ENCODE data around the gene SRPK2. TPM values are rescaled to one million over a fixed set of nuclear protein-coding genes. Genes with fewer than 3 reads are reported as not detected.

The SRPK2 gene
- total RNA-seq, 4 donors from 2014 or later = 21.5 to 35.1 (median 29.2) TPM

DNA sequence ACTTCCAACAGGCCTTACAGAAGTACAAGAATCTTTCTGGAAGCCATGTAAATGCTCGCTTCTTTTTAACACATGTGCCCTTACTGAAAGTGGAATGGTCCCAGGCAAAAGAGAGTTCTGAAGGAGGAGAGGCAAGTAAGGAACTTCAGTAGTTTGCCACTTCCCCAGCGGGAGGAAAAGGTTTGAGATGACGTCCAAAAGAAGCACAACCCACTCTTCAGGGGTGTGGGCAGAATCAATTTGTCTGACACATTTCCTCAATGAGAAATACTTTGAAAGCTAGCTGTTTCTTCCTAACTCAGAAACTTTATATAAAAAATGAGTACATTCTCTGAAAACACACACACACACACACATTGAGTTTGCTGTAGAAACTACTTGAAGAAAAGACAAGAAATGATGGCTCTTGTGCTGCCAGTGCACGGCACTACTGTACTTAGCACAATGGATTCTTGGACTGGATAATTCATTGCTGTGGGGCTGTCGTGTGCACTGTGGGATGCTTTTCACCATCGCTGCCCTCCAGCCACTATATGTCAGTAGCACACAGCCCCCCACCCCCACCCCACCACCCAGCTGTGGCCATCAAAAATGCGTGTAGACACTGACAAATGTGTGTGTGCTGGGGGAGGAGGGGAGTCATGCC, 183.0 kb downstream of the SRPK2 start:
- 69 to 73% methylated on average over 7 of the region's 7 CpGs for WGBS, 2 donors
- H3K27me3 ChIP-seq = no peaks in the 10 kb centered on the region
- no peak overlapping the region for H3K27ac ChIP-seq
- no peak for TF ChIP-seq POLR2A (IDR thresholded peaks at IDR 0.05)
- TF ChIP-seq, protein P1, sequence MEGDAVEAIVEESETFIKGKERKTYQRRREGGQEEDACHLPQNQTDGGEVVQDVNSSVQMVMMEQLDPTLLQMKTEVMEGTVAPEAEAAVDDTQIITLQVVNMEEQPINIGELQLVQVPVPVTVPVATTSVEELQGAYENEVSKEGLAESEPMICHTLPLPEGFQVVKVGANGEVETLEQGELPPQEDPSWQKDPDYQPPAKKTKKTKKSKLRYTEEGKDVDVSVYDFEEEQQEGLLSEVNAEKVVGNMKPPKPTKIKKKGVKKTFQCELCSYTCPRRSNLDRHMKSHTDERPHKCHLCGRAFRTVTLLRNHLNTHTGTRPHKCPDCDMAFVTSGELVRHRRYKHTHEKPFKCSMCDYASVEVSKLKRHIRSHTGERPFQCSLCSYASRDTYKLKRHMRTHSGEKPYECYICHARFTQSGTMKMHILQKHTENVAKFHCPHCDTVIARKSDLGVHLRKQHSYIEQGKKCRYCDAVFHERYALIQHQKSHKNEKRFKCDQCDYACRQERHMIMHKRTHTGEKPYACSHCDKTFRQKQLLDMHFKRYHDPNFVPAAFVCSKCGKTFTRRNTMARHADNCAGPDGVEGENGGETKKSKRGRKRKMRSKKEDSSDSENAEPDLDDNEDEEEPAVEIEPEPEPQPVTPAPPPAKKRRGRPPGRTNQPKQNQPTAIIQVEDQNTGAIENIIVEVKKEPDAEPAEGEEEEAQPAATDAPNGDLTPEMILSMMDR (IDR thresholded peaks at IDR 0.05) = no peak
- DNase-seq = no peak
- H3K9me3 ChIP-seq = no peaks in the 10 kb centered on the region
- H3K4me1 ChIP-seq = peaks cover 2 to 9% (median 6%) of the 10 kb centered on the region in 3 donors
- peaks cover 0 to 29% (median 0%) of the 10 kb centered on the region in 3 donors for H3K36me3 ChIP-seq
- intact Hi-C loops (cut with DNase I) = no loop called here
- no peak overlapping the region for H3K4me3 ChIP-seq

DNA sequence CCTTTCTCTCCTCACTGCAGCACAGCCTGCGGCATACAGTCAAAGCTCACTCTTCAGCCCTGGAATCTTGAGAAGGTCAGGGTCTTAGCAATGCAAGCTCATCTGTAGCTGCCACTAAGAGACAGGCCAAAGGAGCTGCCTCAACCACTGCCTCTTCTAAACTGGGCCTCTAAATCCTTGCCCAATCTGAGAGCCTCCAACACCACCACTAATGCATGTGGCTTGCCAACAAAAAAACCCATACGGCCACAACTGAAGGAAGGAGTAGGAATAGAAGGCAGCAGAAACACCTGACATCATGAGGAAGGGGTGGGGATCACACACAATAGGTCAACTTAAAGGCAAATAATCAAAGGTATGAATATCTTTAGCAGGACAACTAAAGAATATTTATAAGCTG, 183.8 kb downstream of the SRPK2 start:
- no peak overlapping the region for H3K4me3 ChIP-seq
- no peak overlapping the region for H3K27ac ChIP-seq
- WGBS, 2 donors = 89 to 100% methylated on average over 1 of the region's 2 CpGs
- peaks cover 0 to 2% (median 1%) of the 10 kb centered on the region in 3 donors for H3K4me1 ChIP-seq
- no peak for DNase-seq
- H3K27me3 ChIP-seq = no peaks in the 10 kb centered on the region
- intact Hi-C loops (cut with DNase I) = no loop called here
- H3K9me3 ChIP-seq = no peaks in the 10 kb centered on the region
- TF ChIP-seq, protein P1 (IDR thresholded peaks at IDR 0.05) = no peak
- no peak for TF ChIP-seq POLR2A (IDR thresholded peaks at IDR 0.05)
- peaks cover 0 to 37% (median 0%) of the 10 kb centered on the region in 3 donors for H3K36me3 ChIP-seq

DNA sequence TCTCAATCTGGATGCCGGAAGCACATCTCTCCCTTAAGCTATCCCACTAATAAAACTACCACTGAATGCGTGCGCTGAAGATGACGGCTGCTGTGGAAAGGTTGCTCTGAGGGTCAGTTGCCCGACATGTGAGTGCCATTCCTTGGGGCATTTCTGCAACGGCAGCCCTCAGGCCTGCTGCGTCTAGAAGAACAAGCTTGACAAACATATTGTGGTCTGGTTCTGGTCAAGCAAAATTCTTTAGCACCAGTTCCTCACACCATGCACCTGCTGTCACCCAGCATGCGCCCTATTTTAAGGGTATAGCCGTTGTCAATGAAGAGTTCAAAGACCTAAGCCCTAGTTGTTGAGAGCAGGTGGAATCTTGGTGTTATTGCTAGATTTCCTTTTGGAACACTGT, 184.2 kb downstream of the SRPK2 start:
- H3K9me3 ChIP-seq = no peaks in the 10 kb centered on the region
- TF ChIP-seq, protein P1 (IDR thresholded peaks at IDR 0.05) = no peak
- no peak for TF ChIP-seq POLR2A (IDR thresholded peaks at IDR 0.05)
- H3K27ac ChIP-seq = no peak overlapping the region
- no peak for DNase-seq
- intact Hi-C loops (cut with DNase I) = no loop called here
- no peak overlapping the region for H3K4me3 ChIP-seq
- H3K27me3 ChIP-seq = no peaks in the 10 kb centered on the region
- WGBS, 2 donors = 94 to 96% methylated on average over 9 of the region's 9 CpGs
- peaks cover 0 to 41% (median 0%) of the 10 kb centered on the region in 3 donors for H3K36me3 ChIP-seq
- no peaks in the 10 kb centered on the region for H3K4me1 ChIP-seq

DNA sequence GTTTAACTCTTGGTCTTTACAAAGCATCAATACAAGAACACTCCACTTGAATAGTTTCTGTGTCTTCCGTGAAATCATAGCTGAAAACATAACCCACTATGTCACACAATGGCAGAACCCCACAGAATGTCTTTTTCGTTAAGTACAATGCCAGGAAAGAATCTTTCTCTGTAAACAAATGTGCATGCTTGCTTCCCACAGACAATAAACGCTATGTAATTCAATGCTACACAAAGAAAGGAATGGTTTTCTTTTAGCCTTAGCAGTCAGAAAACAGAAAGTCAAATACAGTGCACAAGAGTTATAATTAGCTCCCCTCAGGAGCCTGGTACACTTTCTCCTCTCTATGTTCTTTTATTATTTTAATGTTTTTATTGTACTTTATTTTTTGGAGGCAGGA, 186.1 kb downstream of the SRPK2 start:
- no peaks in the 10 kb centered on the region for H3K9me3 ChIP-seq
- H3K36me3 ChIP-seq = peaks cover 0 to 41% (median 0%) of the 10 kb centered on the region in 3 donors
- no peak for DNase-seq
- TF ChIP-seq, protein P1 (IDR thresholded peaks at IDR 0.05) = no peak
- TF ChIP-seq POLR2A (IDR thresholded peaks at IDR 0.05) = no peak
- no peaks in the 10 kb centered on the region for H3K27me3 ChIP-seq
- no peak overlapping the region for H3K4me3 ChIP-seq
- H3K27ac ChIP-seq = no peak overlapping the region
- 66 to 68% methylated on average over 3 of the region's 3 CpGs for WGBS, 2 donors
- H3K4me1 ChIP-seq = peaks cover 0 to 9% (median 0%) of the 10 kb centered on the region in 3 donors
- intact Hi-C loops (cut with DNase I) = no loop called here

DNA sequence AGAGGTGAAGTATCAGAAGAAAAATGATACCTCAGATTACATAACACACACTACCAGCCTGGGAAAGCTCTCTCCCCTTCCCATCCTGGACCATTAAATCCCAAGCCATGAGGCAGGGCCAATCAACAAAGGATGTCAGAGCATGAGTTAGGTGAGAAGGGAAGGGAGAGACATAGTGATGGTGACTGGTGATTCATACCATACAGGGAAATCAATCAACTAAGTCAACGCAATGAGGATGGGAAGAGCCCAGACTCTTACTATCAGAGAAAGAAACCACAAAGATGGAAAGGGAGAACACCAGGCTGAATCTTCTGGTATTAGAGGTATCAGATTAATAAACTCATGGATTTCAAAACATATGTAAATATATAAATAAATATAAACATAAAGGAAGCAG, 189.3 kb downstream of the SRPK2 start:
- intact Hi-C loops (cut with DNase I) = no loop called here
- H3K36me3 ChIP-seq = peaks cover 0 to 41% (median 0%) of the 10 kb centered on the region in 3 donors
- no peak for TF ChIP-seq POLR2A (IDR thresholded peaks at IDR 0.05)
- TF ChIP-seq, protein P1 (IDR thresholded peaks at IDR 0.05) = no peak
- WGBS, 2 donors = 89 to 93% methylated on average over 1 of the region's 1 CpG
- no peak overlapping the region for H3K27ac ChIP-seq
- no peak overlapping the region for H3K4me3 ChIP-seq
- H3K27me3 ChIP-seq = no peaks in the 10 kb centered on the region
- peaks cover 0 to 9% (median 0%) of the 10 kb centered on the region in 3 donors for H3K4me1 ChIP-seq
- DNase-seq = no peak
- no peaks in the 10 kb centered on the region for H3K9me3 ChIP-seq
